NT2/D1 (cell line): ENCODE measurements around the gene MYO1F.

Source experiments
- DNase-seq: peaks from one replicate; pipeline ENCODE4 v3.0.0-alpha.2; 2011; ENCODE audit warnings: low read depth, low spot score
- H3K27me3 ChIP-seq: 2 replicates; pipeline ENCODE4 v1.6.0; 2011; ENCODE audit warnings: mild to moderate bottlenecking; ENCODE audit not compliant: insufficient read length, insufficient read depth
- H3K36me3 ChIP-seq: 2 replicates; pipeline ENCODE4 v1.6.1; 2011; ENCODE audit warnings: mild to moderate bottlenecking, low read length, mixed read lengths; ENCODE audit not compliant: insufficient read depth, insufficient read length
- H3K4me1 ChIP-seq: 2 replicates; pipeline ENCODE4 v1.5.1; 2011; ENCODE audit not compliant: insufficient read depth, insufficient read length
- H3K4me3 ChIP-seq: 2 replicates; pipeline ENCODE4 v1.5.1; 2011; ENCODE audit warnings: low read depth; ENCODE audit not compliant: insufficient read length
- H3K9ac ChIP-seq: 2 replicates; pipeline ENCODE4 v1.6.0; 2011; ENCODE audit warnings: low read depth; ENCODE audit not compliant: insufficient read length
- H3K9me3 ChIP-seq: 2 replicates; pipeline ENCODE4 v1.5.1; 2011; ENCODE audit warnings: mild to moderate bottlenecking, low read length; ENCODE audit not compliant: insufficient read depth
- SUZ12 ChIP-seq: IDR thresholded peaks from 2 replicates; pipeline ENCODE4 v1.6.1; 2011; ENCODE audit not compliant: insufficient read length, insufficient read depth; ENCODE audit errors: extremely low read depth
- YY1 ChIP-seq: IDR thresholded peaks from 2 replicates; pipeline ENCODE4 v1.6.1; 2011; ENCODE audit not compliant: insufficient read length, insufficient read depth
- ZNF274 ChIP-seq: IDR thresholded peaks from 2 replicates; pipeline ENCODE4 v1.6.1; 2011; ENCODE audit warnings: mild to moderate bottlenecking, low read depth, low read length

Gene MYO1F

GRCh38 chr19:8539621-8540149 lies 37.6 kb downstream of the MYO1F start:
- DNase-seq = no peak
- H3K9ac ChIP-seq = no peak overlapping the region
- peaks cover 19% of the 10 kb centered on the region for H3K36me3 ChIP-seq
- H3K4me1 ChIP-seq = peaks cover 4% of the 10 kb centered on the region
- no peaks in the 10 kb centered on the region for H3K9me3 ChIP-seq
- no peaks in the 10 kb centered on the region for H3K27me3 ChIP-seq
- TF ChIP-seq YY1 = no peak
- TF ChIP-seq ZNF274 = no peak
- TF ChIP-seq SUZ12 = no peak
- H3K4me3 ChIP-seq = no peak overlapping the region

- Histone ChIP-seq H3K27me3 (no peaks in the 10 kb centered on the region), H3K9me3 (no peaks in the 10 kb centered on the region), H3K4me3 (no peak overlapping the region), H3K9ac (no peak overlapping the region), H3K4me1 (peaks cover 2% of the 10 kb centered on the region), H3K36me3 (peaks cover 16% of the 10 kb centered on the region)
- TF ChIP-seq ZNF274 (no peak), YY1 (no peak), SUZ12 (no peak)
- DNase-seq = no peak
Observed at GRCh38 chr19:8537099-8537498, 40.1 kb downstream of the MYO1F start.

GRCh38 chr19:8536282-8536681 lies 41.0 kb downstream of the MYO1F start:
- H3K4me1 ChIP-seq = peaks cover 2% of the 10 kb centered on the region
- H3K4me3 ChIP-seq = no peak overlapping the region
- no peaks in the 10 kb centered on the region for H3K9me3 ChIP-seq
- no peak for DNase-seq
- H3K27me3 ChIP-seq = no peaks in the 10 kb centered on the region
- no peak for TF ChIP-seq SUZ12
- TF ChIP-seq YY1 = no peak
- TF ChIP-seq ZNF274 = no peak
- peaks cover 11% of the 10 kb centered on the region for H3K36me3 ChIP-seq
- H3K9ac ChIP-seq = no peak overlapping the region

- no peak for DNase-seq
- no peak for TF ChIP-seq ZNF274
- TF ChIP-seq SUZ12 = no peak
- TF ChIP-seq YY1 = no peak
- H3K9me3 ChIP-seq = no peaks in the 10 kb centered on the region
- no peak overlapping the region for H3K4me3 ChIP-seq
- no peak overlapping the region for H3K9ac ChIP-seq
- H3K27me3 ChIP-seq = no peaks in the 10 kb centered on the region
- H3K36me3 ChIP-seq = peaks cover 25% of the 10 kb centered on the region
- H3K4me1 ChIP-seq = peaks cover 4% of the 10 kb centered on the region
Observed at GRCh38 chr19:8532225-8532624, 45.0 kb downstream of the MYO1F start.

- no peak for DNase-seq
Observed at GRCh38 chr19:8531470-8531869, 45.8 kb downstream of the MYO1F start.

GRCh38 chr19:8530061-8530679 lies 47.1 kb downstream of the MYO1F start:
- Histone ChIP-seq H3K36me3 (peaks cover 27% of the 10 kb centered on the region), H3K27me3 (peaks cover 4% of the 10 kb centered on the region), H3K4me1 (peaks cover 6% of the 10 kb centered on the region), H3K4me3 (no peak overlapping the region), H3K9me3 (no peaks in the 10 kb centered on the region), H3K9ac (no peak overlapping the region)
- TF ChIP-seq ZNF274 (no peak), SUZ12 (no peak), YY1 (no peak)
- no peak for DNase-seq

More at GRCh38 chr19:8531470-8531869, 45.8 kb downstream of the MYO1F start:
- no peak overlapping the region for H3K4me3 ChIP-seq
- H3K9me3 ChIP-seq = no peaks in the 10 kb centered on the region
- no peak for TF ChIP-seq YY1
- no peak for TF ChIP-seq ZNF274
- TF ChIP-seq SUZ12 = no peak
- peaks cover 8% of the 10 kb centered on the region for H3K4me1 ChIP-seq
- H3K9ac ChIP-seq = no peak overlapping the region
- peaks cover 4% of the 10 kb centered on the region for H3K27me3 ChIP-seq
- peaks cover 27% of the 10 kb centered on the region for H3K36me3 ChIP-seq

- Histone ChIP-seq H3K9me3 (no peaks in the 10 kb centered on the region), H3K36me3 (peaks cover 27% of the 10 kb centered on the region), H3K4me3 (no peak overlapping the region), H3K27me3 (peaks cover 4% of the 10 kb centered on the region), H3K4me1 (peaks cover 6% of the 10 kb centered on the region), H3K9ac (no peak overlapping the region)
- DNase-seq = no peak
- no peak for TF ChIP-seq ZNF274
- TF ChIP-seq SUZ12 = no peak
- TF ChIP-seq YY1 = no peak
Observed at GRCh38 chr19:8529369-8530006, 47.8 kb downstream of the MYO1F start.

- Histone ChIP-seq H3K4me3 (no peak overlapping the region), H3K9me3 (no peaks in the 10 kb centered on the region), H3K4me1 (peaks cover 6% of the 10 kb centered on the region), H3K9ac (no peak overlapping the region), H3K27me3 (peaks cover 4% of the 10 kb centered on the region), H3K36me3 (peaks cover 27% of the 10 kb centered on the region)
- no peak for DNase-seq
- TF ChIP-seq SUZ12 (no peak), ZNF274 (no peak), YY1 (no peak)
Observed at GRCh38 chr19:8528500-8528899, 48.7 kb downstream of the MYO1F start.
